ENCODE measurements around the gene MARCHF10. TPM values are rescaled to one million over a fixed set of nuclear protein-coding genes. Genes with fewer than 3 reads are reported as not detected.

The MARCHF10 gene
- total and polyA plus RNA-seq, 2 experiments from 2014 or later = 1.8 to 2.1 TPM

GRCh38 chr17:62722625-62723024, 85.5 kb downstream of the MARCHF10 start:
- DNase-seq = no peak
- Histone ChIP-seq H3F3A (ENCODE audit: insufficient read depth) (peaks cover 11% of the 10 kb centered on the region; the same call in 1 of the 2 replicates), H3K4me3 (no peak overlapping the region), H2AFZ (no peak overlapping the region), H3K27me3 (replicated peaks; ENCODE audit: insufficient read depth) (no peaks in the 10 kb centered on the region), H3K9ac (no peak overlapping the region), H3K9me2 (ENCODE audit: insufficient read depth) (no peaks in the 10 kb centered on the region), H3K9me3 (ENCODE audit: low read depth) (no peaks in the 10 kb centered on the region), H3K79me2 (ENCODE audit: insufficient read depth) (no peaks in the 10 kb centered on the region), H3K4me1 (ENCODE audit: insufficient read depth) (peaks cover 12% of the 10 kb centered on the region), H3K4me2 (ENCODE audit: unreplicated experiment) (no peak overlapping the region), H4K20me1 (ENCODE audit: insufficient read depth) (no peaks in the 10 kb centered on the region), H3K27ac (no peak overlapping the region), H3K36me3 (ENCODE audit: low read depth) (no peaks in the 10 kb centered on the region)
- no peak for TF ChIP-seq EZH2 (IDR thresholded peaks at IDR 0.05; ENCODE audit: insufficient read depth, poor library complexity, severe bottlenecking)
- no peak for TF ChIP-seq EZH2phosphoT487 (IDR thresholded peaks at IDR 0.05; ENCODE audit: insufficient read depth, low read depth)
- in situ Hi-C loops (cut with MboI) = no loop called here
- WGBS, 2 experiments (ENCODE audit: low coverage in 1 of 2, low lambda C conversion rate in 2 of 2, missing lambda C conversion rate in 2 of 2) = 57 to 63% methylated on average over 1 of the region's 1 CpG

- H3K79me2 ChIP-seq (ENCODE audit: insufficient read depth) = no peaks in the 10 kb centered on the region
- no peak for DNase-seq
- peaks cover 14% of the 10 kb centered on the region for H3F3A ChIP-seq (ENCODE audit: insufficient read depth)
- no peak overlapping the region for H3K27ac ChIP-seq
- 86 to 87% methylated on average over 3 of the region's 3 CpGs for WGBS, 2 experiments (ENCODE audit: low coverage in 1 of 2, low lambda C conversion rate in 2 of 2, missing lambda C conversion rate in 2 of 2)
- H3K36me3 ChIP-seq (ENCODE audit: low read depth) = no peaks in the 10 kb centered on the region
- H2AFZ ChIP-seq = no peak overlapping the region
- H3K9me3 ChIP-seq (ENCODE audit: low read depth) = no peaks in the 10 kb centered on the region
- H3K9me2 ChIP-seq (ENCODE audit: insufficient read depth) = no peaks in the 10 kb centered on the region
- no peaks in the 10 kb centered on the region for H4K20me1 ChIP-seq (ENCODE audit: insufficient read depth)
- no peaks in the 10 kb centered on the region for H3K27me3 ChIP-seq (replicated peaks; ENCODE audit: insufficient read depth)
- peaks cover 15% of the 10 kb centered on the region for H3K4me1 ChIP-seq (ENCODE audit: insufficient read depth)
- in situ Hi-C loops (cut with MboI) = no loop called here
- no peak overlapping the region for H3K4me2 ChIP-seq (ENCODE audit: unreplicated experiment)
- no peak overlapping the region for H3K4me3 ChIP-seq
- TF ChIP-seq EZH2phosphoT487 (IDR thresholded peaks at IDR 0.05; ENCODE audit: insufficient read depth, low read depth) (no peak), EZH2 (IDR thresholded peaks at IDR 0.05; ENCODE audit: insufficient read depth, poor library complexity, severe bottlenecking) (no peak)
- no peak overlapping the region for H3K9ac ChIP-seq
These were observed 87.8 kb downstream of the MARCHF10 start for GRCh38 chr17:62720126-62720850.

- 89 to 96% methylated on average over 1 of the region's 1 CpG for WGBS, 2 experiments (ENCODE audit: low coverage in 1 of 2, low lambda C conversion rate in 2 of 2, missing lambda C conversion rate in 2 of 2)
- no peak for DNase-seq
- Histone ChIP-seq H3K4me3 (no peak overlapping the region), H2AFZ (no peak overlapping the region), H3K4me1 (ENCODE audit: insufficient read depth) (peaks cover 21% of the 10 kb centered on the region), H3K27ac (no peak overlapping the region), H3F3A (ENCODE audit: insufficient read depth) (peaks cover 21% of the 10 kb centered on the region), H3K9me2 (ENCODE audit: insufficient read depth) (no peaks in the 10 kb centered on the region), H3K4me2 (ENCODE audit: unreplicated experiment) (no peak overlapping the region), H3K27me3 (replicated peaks; ENCODE audit: insufficient read depth) (no peaks in the 10 kb centered on the region), H3K36me3 (ENCODE audit: low read depth) (no peaks in the 10 kb centered on the region), H3K9ac (no peak overlapping the region), H4K20me1 (ENCODE audit: insufficient read depth) (no peaks in the 10 kb centered on the region), H3K79me2 (ENCODE audit: insufficient read depth) (no peaks in the 10 kb centered on the region), H3K9me3 (ENCODE audit: low read depth) (no peaks in the 10 kb centered on the region)
- in situ Hi-C loops (cut with MboI) = no loop called here
- TF ChIP-seq EZH2 (IDR thresholded peaks at IDR 0.05; ENCODE audit: insufficient read depth, poor library complexity, severe bottlenecking) (no peak), EZH2phosphoT487 (IDR thresholded peaks at IDR 0.05; ENCODE audit: insufficient read depth, low read depth) (no peak)
These were observed 88.5 kb downstream of the MARCHF10 start for GRCh38 chr17:62719586-62719985.

GRCh38 chr17:62718429-62718828, 89.7 kb downstream of the MARCHF10 start:
- peak; percentile 86 for DNase-seq
- H3K27me3 ChIP-seq (replicated peaks; ENCODE audit: insufficient read depth) = no peaks in the 10 kb centered on the region
- no peaks in the 10 kb centered on the region for H3K9me3 ChIP-seq (ENCODE audit: low read depth)
- H3K9me2 ChIP-seq (ENCODE audit: insufficient read depth) = no peaks in the 10 kb centered on the region
- no peak overlapping the region for H3K9ac ChIP-seq
- no peak for TF ChIP-seq EZH2 (IDR thresholded peaks at IDR 0.05; ENCODE audit: insufficient read depth, poor library complexity, severe bottlenecking)
- H2AFZ ChIP-seq = 0 out of 2 replicates have a peak overlapping the region, but pooled peaks have one; percentile 27
- H3K4me2 ChIP-seq (ENCODE audit: unreplicated experiment) = peak overlapping the region; percentile 46
- H4K20me1 ChIP-seq (ENCODE audit: insufficient read depth) = no peaks in the 10 kb centered on the region
- in situ Hi-C loops (cut with MboI) = no loop called here
- H3F3A ChIP-seq (ENCODE audit: insufficient read depth) = peaks cover 28% of the 10 kb centered on the region
- 20 to 22% methylated on average over 11 of the region's 11 CpGs for WGBS, 2 experiments (ENCODE audit: low coverage in 1 of 2, low lambda C conversion rate in 2 of 2, missing lambda C conversion rate in 2 of 2)
- H3K79me2 ChIP-seq (ENCODE audit: insufficient read depth) = no peaks in the 10 kb centered on the region
- H3K36me3 ChIP-seq (ENCODE audit: low read depth) = no peaks in the 10 kb centered on the region
- H3K4me1 ChIP-seq (ENCODE audit: insufficient read depth) = peaks cover 29% of the 10 kb centered on the region
- peak overlapping the region; percentile 61 for H3K27ac ChIP-seq
- no peak overlapping the region for H3K4me3 ChIP-seq
